ENCODE data around the gene ATXN1.

Gene ATXN1

GRCh38 chr6:16781348-16782169 lies 20.3 kb upstream of the ATXN1 start:
- Histone ChIP-seq H3K4me3 (replicated peaks; ENCODE audit: insufficient read depth, low read length) (no peak overlapping the region), H3K27me3 (ENCODE audit: insufficient read depth, poor library complexity, severe bottlenecking) (no peaks in the 10 kb centered on the region), H3K27ac (replicated peaks) (no peak overlapping the region)
- DNase-seq (ENCODE audit: low read depth in 1 of 2, low spot score in 1 of 2): no peak
- TF ChIP-seq SPI1 (IDR thresholded peaks at IDR 0.05; ENCODE audit: borderline replicate concordance, low read depth): no peak
- TF ChIP-seq REST (IDR thresholded peaks at IDR 0.05; ENCODE audit: insufficient replicate concordance, low read depth): no peak
- no peak for TF ChIP-seq POLR2AphosphoS5 (IDR thresholded peaks at IDR 0.05; ENCODE audit: low read depth)
- no peak for TF ChIP-seq GABPA (IDR thresholded peaks at IDR 0.05; ENCODE audit: low read depth)
- TF ChIP-seq, protein P1, sequence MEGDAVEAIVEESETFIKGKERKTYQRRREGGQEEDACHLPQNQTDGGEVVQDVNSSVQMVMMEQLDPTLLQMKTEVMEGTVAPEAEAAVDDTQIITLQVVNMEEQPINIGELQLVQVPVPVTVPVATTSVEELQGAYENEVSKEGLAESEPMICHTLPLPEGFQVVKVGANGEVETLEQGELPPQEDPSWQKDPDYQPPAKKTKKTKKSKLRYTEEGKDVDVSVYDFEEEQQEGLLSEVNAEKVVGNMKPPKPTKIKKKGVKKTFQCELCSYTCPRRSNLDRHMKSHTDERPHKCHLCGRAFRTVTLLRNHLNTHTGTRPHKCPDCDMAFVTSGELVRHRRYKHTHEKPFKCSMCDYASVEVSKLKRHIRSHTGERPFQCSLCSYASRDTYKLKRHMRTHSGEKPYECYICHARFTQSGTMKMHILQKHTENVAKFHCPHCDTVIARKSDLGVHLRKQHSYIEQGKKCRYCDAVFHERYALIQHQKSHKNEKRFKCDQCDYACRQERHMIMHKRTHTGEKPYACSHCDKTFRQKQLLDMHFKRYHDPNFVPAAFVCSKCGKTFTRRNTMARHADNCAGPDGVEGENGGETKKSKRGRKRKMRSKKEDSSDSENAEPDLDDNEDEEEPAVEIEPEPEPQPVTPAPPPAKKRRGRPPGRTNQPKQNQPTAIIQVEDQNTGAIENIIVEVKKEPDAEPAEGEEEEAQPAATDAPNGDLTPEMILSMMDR (IDR thresholded peaks at IDR 0.05; ENCODE audit: insufficient read depth, low read length): no peak

GRCh38 chr6:16778521-16778920 lies 17.3 kb upstream of the ATXN1 start:
- no peak overlapping the region for H3K27ac ChIP-seq (replicated peaks)
- no peak for DNase-seq (ENCODE audit: low read depth in 1 of 2, low spot score in 1 of 2)
- no peaks in the 10 kb centered on the region for H3K27me3 ChIP-seq (ENCODE audit: insufficient read depth, poor library complexity, severe bottlenecking)
- TF ChIP-seq, protein P1 (IDR thresholded peaks at IDR 0.05; ENCODE audit: insufficient read depth, low read length): no peak
- TF ChIP-seq REST (IDR thresholded peaks at IDR 0.05; ENCODE audit: insufficient replicate concordance, low read depth) (no peak), POLR2AphosphoS5 (IDR thresholded peaks at IDR 0.05; ENCODE audit: low read depth) (no peak), GABPA (IDR thresholded peaks at IDR 0.05; ENCODE audit: low read depth) (no peak), SPI1 (IDR thresholded peaks at IDR 0.05; ENCODE audit: borderline replicate concordance, low read depth) (no peak)
- no peak overlapping the region for H3K4me3 ChIP-seq (replicated peaks; ENCODE audit: insufficient read depth, low read length)

DNA sequence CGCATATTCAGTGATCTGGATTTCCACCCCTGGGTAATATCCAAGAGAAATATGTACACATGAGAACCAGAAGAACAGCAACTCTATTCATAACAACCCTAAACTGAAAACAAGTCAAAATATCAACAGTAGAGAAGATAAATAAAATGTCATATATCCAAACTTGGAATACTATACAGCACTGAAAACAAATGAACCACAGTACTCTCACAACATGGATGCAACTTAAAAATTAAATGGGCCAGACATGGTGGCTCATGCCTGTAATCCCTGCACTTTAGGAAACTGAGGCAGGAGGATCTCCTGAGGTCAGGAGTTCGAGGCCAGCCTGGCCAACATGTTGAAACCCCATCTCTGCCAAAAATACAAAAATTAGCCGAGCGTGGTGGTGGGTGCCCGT lies 16.5 kb upstream of the ATXN1 start:
- Histone ChIP-seq H3K27ac (replicated peaks) (no peak overlapping the region), H3K27me3 (ENCODE audit: insufficient read depth, poor library complexity, severe bottlenecking) (no peaks in the 10 kb centered on the region), H3K4me3 (replicated peaks; ENCODE audit: insufficient read depth, low read length) (no peak overlapping the region)
- no peak for TF ChIP-seq SPI1 (IDR thresholded peaks at IDR 0.05; ENCODE audit: borderline replicate concordance, low read depth)
- TF ChIP-seq REST (IDR thresholded peaks at IDR 0.05; ENCODE audit: insufficient replicate concordance, low read depth): no peak
- no peak for TF ChIP-seq GABPA (IDR thresholded peaks at IDR 0.05; ENCODE audit: low read depth)
- TF ChIP-seq, protein P1 (IDR thresholded peaks at IDR 0.05; ENCODE audit: insufficient read depth, low read length): no peak
- DNase-seq (ENCODE audit: low read depth in 1 of 2, low spot score in 1 of 2): no peak

Data from HL-60 (cell line).